ENCODE measurements around the gene ACKR4. TPM values are rescaled to one million over a fixed set of nuclear protein-coding genes. Genes with fewer than 3 reads are reported as not detected.

ACKR4 gene
- total RNA-seq, 1 experiment from 2014 or later: not detected

- TF ChIP-seq, protein P1, sequence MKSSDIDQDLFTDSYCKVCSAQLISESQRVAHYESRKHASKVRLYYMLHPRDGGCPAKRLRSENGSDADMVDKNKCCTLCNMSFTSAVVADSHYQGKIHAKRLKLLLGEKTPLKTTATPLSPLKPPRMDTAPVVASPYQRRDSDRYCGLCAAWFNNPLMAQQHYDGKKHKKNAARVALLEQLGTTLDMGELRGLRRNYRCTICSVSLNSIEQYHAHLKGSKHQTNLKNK (CRISPR knock-in tag; IDR thresholded peaks at IDR 0.05): no peak
- TF ChIP-seq SMAD3 (CRISPR knock-in tag; IDR thresholded peaks at IDR 0.05; ENCODE audit: borderline replicate concordance) (no peak), GABPB1 (CRISPR knock-in tag; IDR thresholded peaks at IDR 0.05) (no peak), TP53 (CRISPR knock-in tag; IDR thresholded peaks at IDR 0.05) (no peak), ATF6 (CRISPR knock-in tag; IDR thresholded peaks at IDR 0.05) (no peak), RORB (CRISPR knock-in tag; IDR thresholded peaks at IDR 0.05) (0 out of 2 replicates have a peak, but pooled peaks have one; percentile 37), HMGXB4 (CRISPR knock-in tag; IDR thresholded peaks at IDR 0.05) (no peak)
- DNase-seq (ENCODE audit: low spot score) (no peak), ATAC-seq (no peak)
- Mint-ChIP-seq H3K27ac (peak overlapping the region; percentile 28; the same call in 1 of the 2 replicates), H3K36me3 (no peaks in the 10 kb centered on the region), H3K4me3 (no peak overlapping the region), H3K27me3 (ENCODE audit: low read depth) (no peaks in the 10 kb centered on the region), H3K9me3 (no peaks in the 10 kb centered on the region), H3K4me1 (no peaks in the 10 kb centered on the region)
- POLR2A ChIA-PET: interaction anchor here (0.8 kb wide), 1 partner anchor 278 kb away, joined by 5 read pairs; no protein-coding TSS in a partner anchor
- CTCF ChIA-PET: interaction anchor here (1.0 kb wide), 1 partner anchor 109 kb away, joined by 9 read pairs; no protein-coding TSS in a partner anchor
Observed at GRCh38 chr3:132645058-132645457, 48.0 kb downstream of the ACKR4 start.

DNA sequence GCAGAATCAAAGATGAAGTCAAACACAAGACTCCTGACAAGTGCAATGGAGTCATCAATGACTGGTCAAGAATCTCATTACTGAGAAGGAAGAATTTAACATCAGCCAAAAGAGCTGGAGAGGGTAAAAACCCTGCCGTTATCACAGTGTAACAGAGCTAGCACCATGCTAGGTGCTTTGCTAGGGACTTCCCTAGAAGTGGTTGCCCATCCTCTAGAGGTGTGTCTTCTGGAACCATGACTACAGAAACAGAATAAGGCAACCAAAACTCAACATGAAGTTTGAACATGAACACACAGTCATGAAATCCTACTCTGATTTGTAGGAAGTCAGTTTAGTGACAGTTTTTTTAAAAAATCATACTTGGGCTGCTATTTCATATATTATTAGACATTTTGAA is 53.1 kb downstream of the ACKR4 start:
- ChIA-PET CTCF (no interaction called here), POLR2A (no interaction called here)
- H3K36me3 Mint-ChIP-seq: no peaks in the 10 kb centered on the region
- H3K4me3 Mint-ChIP-seq: no peak overlapping the region
- H3K4me1 Mint-ChIP-seq: no peaks in the 10 kb centered on the region
- no peaks in the 10 kb centered on the region for H3K27me3 Mint-ChIP-seq (ENCODE audit: low read depth)
- no peak overlapping the region for H3K27ac Mint-ChIP-seq
- H3K9me3 Mint-ChIP-seq: no peaks in the 10 kb centered on the region
- ATAC-seq: no peak
- DNase-seq (ENCODE audit: low spot score): no peak
- TF ChIP-seq NFYB (CRISPR knock-in tag; conservative IDR thresholded peaks at IDR 0.05; ENCODE audit: low read depth): no peak
- TF ChIP-seq MXD4 (CRISPR knock-in tag; IDR thresholded peaks at IDR 0.05; ENCODE audit: borderline replicate concordance): no peak
- TF ChIP-seq ETV6 (CRISPR knock-in tag; IDR thresholded peaks at IDR 0.05): no peak
- TF ChIP-seq, protein P2, sequence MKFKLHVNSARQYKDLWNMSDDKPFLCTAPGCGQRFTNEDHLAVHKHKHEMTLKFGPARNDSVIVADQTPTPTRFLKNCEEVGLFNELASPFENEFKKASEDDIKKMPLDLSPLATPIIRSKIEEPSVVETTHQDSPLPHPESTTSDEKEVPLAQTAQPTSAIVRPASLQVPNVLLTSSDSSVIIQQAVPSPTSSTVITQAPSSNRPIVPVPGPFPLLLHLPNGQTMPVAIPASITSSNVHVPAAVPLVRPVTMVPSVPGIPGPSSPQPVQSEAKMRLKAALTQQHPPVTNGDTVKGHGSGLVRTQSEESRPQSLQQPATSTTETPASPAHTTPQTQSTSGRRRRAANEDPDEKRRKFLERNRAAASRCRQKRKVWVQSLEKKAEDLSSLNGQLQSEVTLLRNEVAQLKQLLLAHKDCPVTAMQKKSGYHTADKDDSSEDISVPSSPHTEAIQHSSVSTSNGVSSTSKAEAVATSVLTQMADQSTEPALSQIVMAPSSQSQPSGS (CRISPR knock-in tag; IDR thresholded peaks at IDR 0.05; ENCODE audit: borderline replicate concordance, low read depth): no peak

Other genes starting within 250 kb of the ACKR4 start
- gene DNAJC13, start 179.8 kb upstream of the ACKR4 start, total RNA-seq (2021): 23.8 to 28.5 TPM (median 25.0 TPM) in 3 replicates
- gene ACAD11, start 62.5 kb downstream of the ACKR4 start, total RNA-seq (2021): 20.3 to 28.9 TPM (median 28.8 TPM) in 3 replicates
- gene UBA5, start 63.1 kb downstream of the ACKR4 start, total RNA-seq (2021): 31.3 to 38.6 TPM (median 31.9 TPM) in 3 replicates
- 13.1 to 15.4 TPM (median 14.7 TPM) in 3 replicates for gene NPHP3, start 125.1 kb downstream of the ACKR4 start, total RNA-seq (2021)